Measurements from ENCODE around the gene MUC2.

The MUC2 gene

DNA sequence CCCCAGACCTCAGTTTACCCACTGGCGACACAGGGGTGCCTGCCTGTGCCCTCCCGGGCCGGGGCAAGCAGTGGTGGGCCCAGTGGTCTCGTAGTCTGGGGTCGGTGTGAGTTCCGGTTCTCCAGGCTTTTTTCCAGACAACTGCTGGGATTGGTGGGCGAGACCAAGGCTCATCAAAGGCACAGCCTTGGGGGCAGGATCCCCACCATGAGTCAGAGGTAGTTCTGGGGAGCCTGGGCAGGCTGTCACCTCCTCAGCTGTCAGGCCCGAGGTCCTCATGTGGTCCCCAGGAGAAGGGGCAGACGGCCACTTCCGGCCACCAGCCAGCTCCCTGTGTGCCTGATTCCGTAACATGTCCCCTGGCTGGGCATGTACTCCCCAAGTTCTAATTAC is 827 bp upstream of the MUC2 start:
- no peak overlapping the region for H3K4me3 ChIP-seq (ENCODE audit: low read depth, low read length)
- DNase-seq (ENCODE audit: low read depth), result no peak
- TF ChIP-seq, protein P1, sequence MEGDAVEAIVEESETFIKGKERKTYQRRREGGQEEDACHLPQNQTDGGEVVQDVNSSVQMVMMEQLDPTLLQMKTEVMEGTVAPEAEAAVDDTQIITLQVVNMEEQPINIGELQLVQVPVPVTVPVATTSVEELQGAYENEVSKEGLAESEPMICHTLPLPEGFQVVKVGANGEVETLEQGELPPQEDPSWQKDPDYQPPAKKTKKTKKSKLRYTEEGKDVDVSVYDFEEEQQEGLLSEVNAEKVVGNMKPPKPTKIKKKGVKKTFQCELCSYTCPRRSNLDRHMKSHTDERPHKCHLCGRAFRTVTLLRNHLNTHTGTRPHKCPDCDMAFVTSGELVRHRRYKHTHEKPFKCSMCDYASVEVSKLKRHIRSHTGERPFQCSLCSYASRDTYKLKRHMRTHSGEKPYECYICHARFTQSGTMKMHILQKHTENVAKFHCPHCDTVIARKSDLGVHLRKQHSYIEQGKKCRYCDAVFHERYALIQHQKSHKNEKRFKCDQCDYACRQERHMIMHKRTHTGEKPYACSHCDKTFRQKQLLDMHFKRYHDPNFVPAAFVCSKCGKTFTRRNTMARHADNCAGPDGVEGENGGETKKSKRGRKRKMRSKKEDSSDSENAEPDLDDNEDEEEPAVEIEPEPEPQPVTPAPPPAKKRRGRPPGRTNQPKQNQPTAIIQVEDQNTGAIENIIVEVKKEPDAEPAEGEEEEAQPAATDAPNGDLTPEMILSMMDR (IDR thresholded peaks at IDR 0.05; ENCODE audit: low read depth, low read length), result no peak
- TF ChIP-seq MYC (IDR thresholded peaks at IDR 0.05; ENCODE audit: low read depth, low read length), result no peak
- TF ChIP-seq, protein P2, sequence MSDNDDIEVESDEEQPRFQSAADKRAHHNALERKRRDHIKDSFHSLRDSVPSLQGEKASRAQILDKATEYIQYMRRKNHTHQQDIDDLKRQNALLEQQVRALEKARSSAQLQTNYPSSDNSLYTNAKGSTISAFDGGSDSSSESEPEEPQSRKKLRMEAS (IDR thresholded peaks at IDR 0.05; ENCODE audit: low read depth, low read length), result no peak

DNA sequence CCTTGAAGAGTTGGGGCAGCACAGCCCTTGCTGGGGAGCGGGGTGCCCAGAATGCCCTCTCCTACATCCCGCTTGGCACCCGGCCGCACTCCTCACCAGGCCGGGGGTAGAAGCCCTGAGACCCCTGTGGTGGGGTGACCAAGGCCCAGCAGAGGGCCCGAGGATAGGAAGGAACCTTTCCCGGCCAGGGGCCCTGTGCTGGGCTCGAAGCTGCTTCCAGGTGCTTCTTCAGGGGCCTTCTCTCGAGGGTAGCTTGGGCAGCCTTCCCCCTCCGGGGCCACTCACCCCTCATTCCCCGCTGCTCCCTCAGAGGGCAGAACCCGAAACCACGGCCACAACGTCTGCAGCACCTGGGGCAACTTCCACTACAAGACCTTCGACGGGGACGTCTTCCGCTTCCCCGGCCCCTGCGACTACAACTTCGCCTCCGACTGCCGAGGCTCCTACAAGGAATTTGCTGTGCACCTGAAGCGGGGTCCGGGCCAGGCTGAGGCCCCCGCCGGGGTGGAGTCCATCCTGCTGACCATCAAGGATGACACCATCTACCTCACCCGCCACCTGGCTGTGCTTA is 752 bp downstream of the MUC2 start:
- TF ChIP-seq POLR2A (IDR thresholded peaks at IDR 0.05; ENCODE audit: extremely low read depth, insufficient read length) (no peak), MYC (IDR thresholded peaks at IDR 0.05; ENCODE audit: low read depth, low read length) (no peak)
- TF ChIP-seq, protein P2 (IDR thresholded peaks at IDR 0.05; ENCODE audit: low read depth, low read length), result no peak
- TF ChIP-seq, protein P1 (IDR thresholded peaks at IDR 0.05; ENCODE audit: low read depth, low read length), result no peak
- DNase-seq (ENCODE audit: low read depth), result no peak
- H3K4me3 ChIP-seq (ENCODE audit: low read depth, low read length), result no peak overlapping the region

DNA sequence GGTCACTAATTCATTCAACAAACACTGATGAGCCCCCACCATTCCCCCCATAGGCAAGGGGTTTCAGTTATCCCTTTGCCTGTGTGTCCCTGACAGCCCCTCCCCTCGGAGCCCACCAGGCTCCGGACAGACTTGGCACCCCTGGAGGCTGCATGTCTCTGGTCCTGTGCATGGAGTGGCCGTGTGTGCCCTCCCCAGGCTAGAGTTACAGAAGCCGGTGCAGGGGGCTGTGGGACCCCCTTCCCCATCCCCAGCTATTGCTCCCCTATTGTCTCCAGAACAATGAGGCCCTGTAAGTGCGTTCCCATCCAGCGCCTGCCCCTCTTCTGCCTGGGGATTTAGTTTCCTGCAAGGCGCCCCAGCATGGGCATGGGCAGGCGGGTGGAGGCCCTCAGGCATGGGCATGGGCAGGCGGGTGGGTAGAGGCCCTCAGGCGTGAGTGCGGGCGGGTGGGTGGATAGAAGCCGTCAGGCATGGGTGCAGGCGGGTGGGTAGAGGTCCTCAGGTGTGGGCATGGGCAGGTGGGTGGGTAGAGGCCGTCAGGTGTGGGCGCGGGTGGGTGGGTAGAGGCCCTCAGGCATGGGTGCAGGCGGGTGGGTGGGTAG is 1.5 kb downstream of the MUC2 start:
- TF ChIP-seq, protein P2 (IDR thresholded peaks at IDR 0.05; ENCODE audit: low read depth, low read length), result no peak
- TF ChIP-seq, protein P1 (IDR thresholded peaks at IDR 0.05; ENCODE audit: low read depth, low read length), result no peak
- no peak for TF ChIP-seq POLR2A (IDR thresholded peaks at IDR 0.05; ENCODE audit: extremely low read depth, insufficient read length)
- TF ChIP-seq MYC (IDR thresholded peaks at IDR 0.05; ENCODE audit: low read depth, low read length), result no peak
- no peak overlapping the region for H3K4me3 ChIP-seq (ENCODE audit: low read depth, low read length)
- no peak for DNase-seq (ENCODE audit: low read depth)

DNA sequence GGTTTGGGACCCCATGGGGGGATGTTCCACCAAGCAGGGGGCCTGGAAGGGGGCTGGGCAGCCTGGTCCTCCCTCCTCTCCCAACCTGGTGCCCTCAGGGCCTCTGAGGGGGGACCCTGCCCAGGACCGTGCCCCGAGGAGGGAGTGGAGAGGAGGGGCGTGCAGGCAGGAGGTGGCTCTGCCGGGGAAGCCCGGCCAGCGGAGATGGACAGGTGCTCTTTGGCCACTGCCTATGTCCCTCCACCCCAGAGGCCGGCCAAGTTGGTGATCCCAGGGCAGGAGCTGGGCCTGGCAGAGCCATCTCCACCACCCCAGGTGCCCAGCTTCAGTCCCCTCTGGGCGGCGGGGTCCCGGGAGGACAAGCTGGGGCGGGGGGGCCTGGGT is 2.4 kb downstream of the MUC2 start:
- no peak overlapping the region for H3K4me3 ChIP-seq (ENCODE audit: low read depth, low read length)
- DNase-seq (ENCODE audit: low read depth), result no peak
- TF ChIP-seq, protein P2 (IDR thresholded peaks at IDR 0.05; ENCODE audit: low read depth, low read length), result no peak
- TF ChIP-seq, protein P1 (IDR thresholded peaks at IDR 0.05; ENCODE audit: low read depth, low read length), result no peak
- TF ChIP-seq MYC (IDR thresholded peaks at IDR 0.05; ENCODE audit: low read depth, low read length), result no peak
- TF ChIP-seq POLR2A (IDR thresholded peaks at IDR 0.05; ENCODE audit: extremely low read depth, insufficient read length), result no peak

DNA sequence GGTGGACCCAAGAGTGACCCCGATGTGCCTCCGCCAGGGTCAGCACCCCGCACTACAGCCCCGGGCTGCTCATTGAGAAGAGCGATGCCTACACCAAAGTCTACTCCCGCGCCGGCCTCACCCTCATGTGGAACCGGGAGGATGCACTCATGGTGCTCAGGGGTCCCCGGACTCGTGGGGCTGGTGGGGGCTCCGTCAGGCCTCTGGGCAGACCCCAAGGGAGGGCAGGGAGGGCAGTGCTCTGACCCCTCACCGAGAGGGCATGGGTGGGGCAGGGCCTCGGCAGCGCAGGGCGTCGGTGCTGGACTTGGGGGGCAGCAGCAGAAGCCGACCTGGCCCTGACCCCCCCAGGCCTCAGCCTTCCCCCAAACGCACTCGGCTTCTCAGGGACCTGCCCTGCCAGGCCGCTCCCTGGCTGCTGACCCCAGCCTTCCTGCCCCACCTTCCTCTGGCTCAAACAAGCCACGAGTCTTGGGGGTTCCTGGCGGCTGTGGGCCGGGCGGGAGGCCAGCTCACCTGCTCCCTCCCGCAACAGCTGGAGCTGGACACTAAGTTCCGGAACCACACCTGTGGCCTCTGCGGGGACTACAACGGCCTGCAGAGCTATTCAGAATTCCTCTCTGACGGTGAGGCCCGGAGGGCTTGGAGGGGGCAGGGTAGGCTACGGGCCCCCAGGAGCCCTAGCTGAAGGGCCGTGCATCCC is 2.9 kb downstream of the MUC2 start:
- no peak for DNase-seq (ENCODE audit: low read depth)
- TF ChIP-seq, protein P2 (IDR thresholded peaks at IDR 0.05; ENCODE audit: low read depth, low read length), result no peak
- TF ChIP-seq, protein P1 (IDR thresholded peaks at IDR 0.05; ENCODE audit: low read depth, low read length), result no peak
- H3K4me3 ChIP-seq (ENCODE audit: low read depth, low read length), result no peak overlapping the region
